ENCODE measurements around the gene FUT8.
"Not testable (repeated sequence)": the region's sequence is repeated elsewhere in the genome, so short reads cannot be mapped to it uniquely, and the experiment has no call there.

The FUT8 gene

GRCh38 chr14:65628664-65629063 lies 216.1 kb downstream of the FUT8 start:
- DNase-seq, result no peak

DNA sequence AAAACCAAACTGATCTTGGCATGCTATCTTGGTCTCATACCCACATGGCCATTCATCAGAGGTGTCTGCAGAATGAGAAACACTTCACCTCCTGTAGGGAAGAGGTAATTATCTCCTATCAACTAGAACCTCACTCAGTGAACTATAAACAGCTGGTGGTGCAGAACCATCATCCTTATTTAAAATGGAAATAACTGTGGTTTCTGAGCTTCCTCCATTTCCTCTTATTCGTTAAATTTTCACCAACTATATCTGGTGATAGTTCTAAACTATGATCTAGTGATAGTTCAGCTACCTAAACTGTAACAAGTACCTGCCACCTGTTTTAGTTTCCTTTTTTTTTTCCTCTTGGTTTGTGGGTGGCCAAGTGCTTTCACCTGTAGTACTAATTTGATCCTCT lies 218.5 kb downstream of the FUT8 start:
- DNase-seq, result no peak

GRCh38 chr14:65632487-65632886 lies 220.0 kb downstream of the FUT8 start:
- DNase-seq, result no peak

DNA sequence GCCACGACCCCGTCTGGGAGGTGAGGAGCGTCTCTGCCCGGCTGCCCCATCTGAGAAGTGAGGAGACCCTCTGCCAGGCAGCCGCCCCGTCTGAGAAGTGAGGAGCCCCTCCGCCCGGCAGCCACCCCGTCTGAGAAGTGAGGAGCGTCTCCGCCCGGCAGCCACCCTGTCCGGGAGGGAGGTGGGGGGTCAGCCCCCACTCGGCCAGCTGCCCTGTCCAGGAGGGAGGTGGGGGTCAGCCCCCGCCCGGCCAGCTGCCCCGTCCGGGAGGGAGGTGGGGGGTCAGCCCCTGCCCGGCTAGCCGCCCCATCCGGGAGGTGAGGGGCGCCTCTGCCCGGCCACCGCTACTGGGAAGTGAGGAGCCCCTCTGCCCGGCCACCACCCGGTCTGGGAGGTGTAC lies 221.1 kb downstream of the FUT8 start:
- not testable (repeated sequence) for DNase-seq

DNA sequence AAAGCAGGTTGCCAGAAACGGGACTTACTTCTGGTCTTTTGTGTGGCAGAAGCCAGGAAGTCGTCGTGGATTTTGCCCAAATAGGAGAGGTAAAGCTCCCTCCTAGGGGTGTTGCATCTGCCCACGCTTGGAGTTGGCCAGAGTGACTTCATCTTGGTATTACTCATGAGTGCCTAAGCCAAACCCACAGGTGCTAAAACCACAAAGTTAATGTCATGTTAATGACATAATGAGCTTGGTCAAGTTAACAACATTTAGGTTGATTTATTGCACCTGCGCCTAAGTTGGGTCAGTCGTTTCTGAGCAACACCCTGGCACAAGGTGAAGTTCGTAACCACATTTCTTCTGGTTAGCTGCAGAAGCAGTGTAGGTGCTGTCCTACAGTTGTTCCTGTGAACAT lies 225.2 kb downstream of the FUT8 start:
- DNase-seq, result no peak

DNA sequence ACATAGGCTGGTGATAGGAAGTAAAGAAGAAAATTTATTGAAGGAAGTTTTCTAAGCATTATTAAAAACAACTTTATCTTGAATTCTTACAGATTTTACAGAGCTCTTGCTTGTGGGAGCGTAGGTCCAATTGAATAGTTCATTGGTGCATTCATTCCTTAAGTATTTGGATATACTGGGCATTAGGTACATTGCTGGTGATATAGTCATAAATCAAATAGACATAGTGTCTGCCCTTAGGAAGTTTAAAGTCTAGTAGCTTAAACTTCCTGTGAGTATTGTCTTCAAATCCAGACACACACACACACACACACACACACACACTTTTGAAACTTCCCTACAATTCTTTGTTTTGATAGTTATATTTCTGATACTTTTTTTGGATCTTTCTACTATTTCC lies 226.7 kb downstream of the FUT8 start:
- no peak for DNase-seq

DNA sequence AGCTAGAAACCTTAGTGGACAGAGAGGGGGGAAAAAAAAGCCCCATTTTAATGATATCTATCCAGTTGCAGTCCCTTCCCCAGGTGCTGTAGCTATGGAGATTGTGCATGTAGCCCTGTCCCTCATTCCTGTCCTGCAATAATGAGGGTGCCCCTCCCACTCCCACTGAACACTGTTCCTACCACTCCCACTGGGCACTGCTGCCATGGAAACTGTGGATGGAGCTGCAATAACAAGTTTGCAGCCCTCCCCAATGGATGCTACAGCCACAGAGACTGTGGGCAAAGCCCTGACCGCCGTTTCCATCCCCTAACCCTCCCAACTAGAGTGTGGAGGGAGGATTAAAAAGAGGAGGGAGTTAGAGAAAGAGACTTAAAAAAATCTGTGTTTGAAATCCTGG lies 238.3 kb downstream of the FUT8 start:
- DNase-seq, result no peak

DNA sequence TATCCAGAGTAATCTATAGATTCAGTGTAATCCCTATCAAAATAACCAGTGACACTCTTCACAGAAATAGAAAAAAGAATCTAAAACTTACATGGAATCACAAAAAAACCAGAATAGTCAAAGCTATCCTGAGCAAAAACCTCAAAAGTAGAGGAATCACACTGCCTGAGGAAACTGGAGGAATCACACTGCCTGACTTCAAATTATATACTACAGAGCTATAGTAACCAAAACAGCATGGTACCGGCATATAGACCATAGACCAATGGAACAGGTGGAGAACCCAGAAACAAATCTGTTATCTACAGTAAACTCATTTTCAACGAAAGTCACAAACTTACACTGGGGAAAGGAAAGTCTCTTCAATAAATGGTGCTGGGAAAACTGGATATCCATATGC lies 244.0 kb downstream of the FUT8 start:
- DNase-seq, result no peak

GRCh38 chr14:65658202-65658601 lies 245.7 kb downstream of the FUT8 start:
- DNase-seq, result no peak

GRCh38 chr14:65661865-65662264 lies 249.3 kb downstream of the FUT8 start:
- DNase-seq, result no peak

GRCh38 chr14:65664436-65664835 lies 251.9 kb downstream of the FUT8 start:
- DNase-seq, result no peak

- no peak for DNase-seq
Measured at GRCh38 chr14:65676361-65677014, 264.0 kb downstream of the FUT8 start.

- no peak for DNase-seq
Measured at GRCh38 chr14:65685572-65685971, 273.0 kb downstream of the FUT8 start.

GRCh38 chr14:65686761-65687160 lies 274.2 kb downstream of the FUT8 start:
- no peak for DNase-seq

DNA sequence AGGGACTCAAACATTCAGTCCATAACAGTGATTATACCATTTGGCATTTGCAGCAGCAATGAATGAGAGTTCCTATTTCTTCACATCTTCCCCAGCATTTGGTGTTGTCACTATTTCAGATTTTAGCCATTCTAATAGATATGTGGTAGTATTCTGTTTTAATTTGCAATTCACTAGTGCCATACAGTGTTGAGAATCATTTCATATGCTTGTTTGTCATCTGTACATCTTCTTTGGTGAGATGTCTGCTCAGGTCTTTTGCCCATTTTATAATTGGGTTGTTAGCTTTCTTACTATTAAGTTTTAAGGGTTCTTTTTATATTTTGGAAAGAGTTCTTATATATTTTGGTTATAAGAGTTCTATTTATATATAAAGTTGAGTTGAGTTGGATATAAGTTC lies 276.5 kb downstream of the FUT8 start:
- no peak for DNase-seq

DNA sequence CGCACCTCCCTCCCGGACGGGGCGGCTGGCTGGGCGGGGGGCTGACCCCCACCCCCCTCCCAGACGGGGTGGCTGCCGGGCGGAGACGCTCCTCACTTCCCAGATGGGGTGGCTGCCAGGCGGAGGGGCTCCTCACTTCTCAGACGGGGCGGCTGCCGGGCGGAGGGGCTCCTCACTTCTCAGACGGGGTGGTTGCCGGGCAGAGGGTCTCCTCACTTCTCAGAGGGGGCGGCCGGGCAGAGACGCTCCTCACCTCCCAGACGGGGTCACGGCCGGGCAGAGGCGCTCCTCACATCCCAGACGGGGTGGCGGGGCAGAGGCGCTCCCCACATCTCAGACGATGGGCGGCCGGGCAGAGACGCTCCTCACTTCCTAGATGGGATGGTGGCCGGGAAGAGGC lies 280.0 kb downstream of the FUT8 start:
- DNase-seq, result not testable (repeated sequence)

GRCh38 chr14:65696801-65697200 lies 284.3 kb downstream of the FUT8 start:
- no peak for DNase-seq

GRCh38 chr14:65703521-65703920 lies 291.0 kb downstream of the FUT8 start:
- no peak for DNase-seq

- no peak for DNase-seq
Measured at GRCh38 chr14:65703996-65704395, 291.5 kb downstream of the FUT8 start.

DNA sequence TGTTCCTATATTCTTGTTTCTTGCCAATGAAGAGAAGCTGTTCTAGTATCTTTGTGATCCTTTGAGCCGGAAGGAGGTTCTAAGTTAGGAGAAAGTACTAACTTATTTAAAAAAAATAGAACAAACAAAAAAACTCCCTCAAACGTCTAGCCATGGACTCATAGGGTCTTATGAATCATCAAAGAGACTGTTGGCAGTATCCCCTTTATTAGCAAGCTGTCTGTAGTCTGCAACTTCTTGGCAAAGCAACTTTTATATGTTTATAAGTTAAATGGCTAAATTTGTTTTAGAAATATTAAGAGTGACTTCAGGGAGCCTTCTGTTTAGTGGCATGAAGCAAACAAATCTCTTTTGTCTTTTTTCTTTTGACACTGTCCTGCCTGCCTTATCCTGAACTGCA lies 291.9 kb downstream of the FUT8 start:
- no peak for DNase-seq

DNA sequence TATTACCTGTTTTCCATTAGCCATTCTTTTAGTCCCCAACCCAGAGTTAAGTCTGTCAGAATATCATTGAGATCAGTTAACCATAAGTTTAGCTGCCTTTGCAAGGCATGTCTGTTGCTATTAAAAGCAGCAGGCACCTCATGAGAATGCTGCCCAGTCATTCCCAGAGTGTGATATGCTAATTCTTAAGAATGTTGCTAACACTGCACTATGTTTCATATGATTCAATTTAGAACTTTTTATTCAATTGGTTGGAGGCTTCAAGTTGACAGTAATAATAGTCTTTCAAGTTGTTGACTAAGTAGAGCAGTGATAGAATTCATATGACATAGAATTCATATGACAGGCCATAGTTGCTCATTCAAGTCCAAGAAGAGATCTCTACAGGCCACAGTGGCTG lies 292.3 kb downstream of the FUT8 start:
- no peak for DNase-seq

DNA sequence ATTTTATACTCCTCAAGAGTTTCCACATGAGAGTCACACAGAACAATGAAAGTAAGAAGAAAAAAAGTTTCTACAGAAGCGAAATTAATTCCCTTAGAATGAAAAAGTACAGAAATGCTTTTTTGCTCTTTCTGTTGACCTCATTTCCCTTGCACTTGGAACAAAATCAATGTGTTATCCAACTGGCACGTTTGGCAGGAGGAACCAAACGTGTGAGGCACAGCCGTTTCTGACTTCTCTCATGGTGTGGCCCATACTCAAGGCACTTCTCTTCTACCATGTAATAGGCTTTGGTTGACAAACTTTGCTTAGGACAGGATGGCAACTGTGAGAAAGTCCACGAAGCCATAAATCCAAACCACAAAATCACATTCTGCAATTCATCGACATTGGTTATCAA lies 297.0 kb downstream of the FUT8 start:
- DNase-seq, result no peak

- not testable (repeated sequence) for DNase-seq
Measured at GRCh38 chr14:65716813-65717212, 304.3 kb downstream of the FUT8 start.

DNA sequence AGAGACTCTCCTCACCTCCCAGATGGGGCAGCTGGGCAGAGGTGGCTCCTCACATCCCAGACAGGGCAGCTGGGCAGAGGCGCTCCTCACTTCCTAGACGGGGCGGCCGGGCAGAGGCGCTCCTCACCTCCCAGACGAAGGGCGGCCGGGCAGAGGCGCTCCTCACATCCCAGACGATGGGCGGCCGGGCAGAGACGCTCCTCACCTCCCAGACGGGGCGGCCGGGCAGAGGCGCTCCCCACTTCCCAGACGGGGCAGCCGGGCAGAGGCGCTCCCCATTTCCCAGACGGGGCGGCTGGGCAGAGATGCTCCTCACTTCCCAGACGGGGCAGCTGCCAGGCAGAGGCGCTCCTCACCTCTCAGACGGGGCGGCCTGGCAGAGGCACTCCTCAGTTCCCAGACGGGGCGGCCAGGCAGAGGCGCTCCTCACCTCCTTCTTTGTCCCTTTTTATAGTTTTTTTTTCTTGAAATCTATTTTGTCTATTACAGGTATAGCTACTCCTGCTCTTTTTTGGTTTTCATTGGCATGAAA lies 304.9 kb downstream of the FUT8 start:
- not testable (repeated sequence) for DNase-seq

DNA sequence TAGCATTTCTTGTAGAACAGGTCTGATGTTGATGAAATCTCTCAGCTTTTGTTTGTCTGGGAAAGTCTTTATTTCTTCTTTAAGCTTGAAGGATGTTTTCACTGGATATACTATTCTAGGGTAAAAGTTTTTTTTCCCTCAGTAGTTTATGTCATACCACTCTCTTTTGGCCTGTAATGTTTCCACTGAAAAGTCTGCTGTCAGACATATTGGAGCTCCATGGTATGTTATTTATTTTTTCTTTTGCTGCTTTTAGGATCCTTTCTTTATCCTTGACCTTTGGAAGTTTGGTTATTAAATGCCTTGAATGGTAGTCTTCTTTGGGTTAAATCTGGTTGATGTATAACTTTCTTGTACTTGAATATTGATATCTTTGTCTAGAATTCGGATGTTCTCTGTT lies 306.1 kb downstream of the FUT8 start:
- DNase-seq, result no peak
